Keratinocyte (primary cell): Measurements from ENCODE around the gene CAPN15. TPM values are rescaled to one million over a fixed set of nuclear protein-coding genes. Genes with fewer than 3 reads are reported as not detected.

Experiments
- DNase-seq: peaks from one replicate; pipeline ENCODE4 v3.0.0-alpha.2; 2011; ENCODE audit warnings: low read depth, missing footprints, low spot score
- FAIRE-seq: peaks from 2 replicates; lab custom pipeline; 2011; peaks lifted over from hg19 to GRCh38; lab: Jason Lieb, UNC
- H2AFZ ChIP-seq: 2 replicates; pipeline ENCODE4 v1.6.0; 2012; ENCODE audit warnings: low read length, control low read depth, inconsistent platforms; ENCODE audit not compliant: control insufficient read depth
- H3K27ac ChIP-seq: 2 replicates; pipeline ENCODE4 v1.5.1; 2011; ENCODE audit warnings: low read length; ENCODE audit not compliant: control insufficient read depth, insufficient read depth
- H3K27me3 ChIP-seq: 3 replicates; pipeline ENCODE4 v1.6.0; 2011; ENCODE audit warnings: low read length; ENCODE audit not compliant: control insufficient read depth, insufficient read depth; ENCODE audit errors: extremely low read depth
- H3K36me3 ChIP-seq, 2 experiments: 2 replicates in 1 of 2; 3 replicates in 1 of 2; pipeline ENCODE4 v1.5.1; 2011; ENCODE audit warnings: low read length in 2 of 2, mild to moderate bottlenecking in 1 of 2; ENCODE audit not compliant: control insufficient read depth in 2 of 2, insufficient read depth in 2 of 2; ENCODE audit errors: extremely low read depth in 1 of 2
- H3K4me1 ChIP-seq: 3 replicates; pipeline ENCODE4 v1.5.1; 2011; ENCODE audit warnings: low read length; ENCODE audit not compliant: control insufficient read depth, insufficient read depth; ENCODE audit errors: extremely low read depth
- H3K4me2 ChIP-seq: 3 replicates; pipeline ENCODE4 v1.6.0; 2011; ENCODE audit warnings: low read depth, low read length; ENCODE audit not compliant: control insufficient read depth, insufficient read depth; ENCODE audit errors: extremely low read depth
- H3K4me3 ChIP-seq, 3 experiments: fragments of 200-600 bp in 1 of 3; sonication (generic) in 1 of 3; 2 replicates in 2 of 3; 3 replicates in 1 of 3; pipeline ENCODE4 v1.5.1; 2011 to 2016; ENCODE audit warnings: low read length in 3 of 3, mild to moderate bottlenecking in 3 of 3, control low read depth in 2 of 3, inconsistent platforms in 1 of 3, low read depth in 1 of 3, mixed read lengths in 1 of 3, mixed run types in 1 of 3, moderate library complexity in 1 of 3; ENCODE audit not compliant: control insufficient read depth in 2 of 3, insufficient read depth in 2 of 3; ENCODE audit errors: extremely low read depth in 1 of 3
- H3K79me2 ChIP-seq: 2 replicates; pipeline ENCODE4 v1.6.0; 2012; ENCODE audit warnings: low read length; ENCODE audit not compliant: control insufficient read depth, insufficient read depth
- H3K9ac ChIP-seq: 3 replicates; pipeline ENCODE4 v1.6.0; 2011; ENCODE audit warnings: low read length; ENCODE audit not compliant: control insufficient read depth, insufficient read depth; ENCODE audit errors: extremely low read depth
- H3K9me1 ChIP-seq: 3 replicates; pipeline ENCODE4 v1.6.0; 2011; ENCODE audit warnings: low read length; ENCODE audit not compliant: control insufficient read depth, insufficient read depth; ENCODE audit errors: extremely low read depth
- H3K9me3 ChIP-seq: 2 replicates; pipeline ENCODE4 v1.5.1; 2012; ENCODE audit warnings: low read depth, low read length; ENCODE audit not compliant: control insufficient read depth
- H4K20me1 ChIP-seq: 3 replicates; pipeline ENCODE4 v1.6.0; 2011; ENCODE audit warnings: low read length; ENCODE audit not compliant: control insufficient read depth, insufficient read depth; ENCODE audit errors: extremely low read depth
- EZH2 ChIP-seq: IDR thresholded peaks from one replicate; pipeline ENCODE4 v1.6.1; 2012; ENCODE audit warnings: inconsistent platforms, mild to moderate bottlenecking, low read length, moderate library complexity
- dilution Hi-C: fragments of 300-500 bp; cut with MboI; formaldehyde crosslinking; loops from one replicate; pipeline ENCODE4 v1.7.0; 2020; ENCODE audit warnings: low sequenced_read_pairs; ENCODE audit not compliant: extremely low pct_ligation_motif_present
- polyA plus RNA-seq, 5 experiments: library from polyadenylated mRNA; depleted of rRNA in 3 of 5; stranded (reverse) in 3 of 5; stranded (forward) in 1 of 5; unstranded in 1 of 5; fragments of >200 nt; gene quantifications; 1 replicate in 1 of 5; 2 replicates in 3 of 5; 3 replicates in 1 of 5; pipeline versions ENCODE4 v1.2.1 to v1.2.3, GENCODE V29; 2011 to 2012; ENCODE audit warnings: missing spikeins in 2 of 5, low read depth in 1 of 5, low replicate concordance in 1 of 5
- TF ChIP-seq, protein P1 (sequence below), 3 experiments: IDR thresholded peaks in 1 of 3; conservative IDR thresholded peaks in 1 of 3; optimal IDR thresholded peaks in 1 of 3; 2 replicates in 2 of 3; 3 replicates in 1 of 3; pipeline versions ENCODE3 to v1.5.1; 2011; ENCODE audit warnings: low read length in 3 of 3, mild to moderate bottlenecking in 3 of 3, moderate library complexity in 2 of 3, control low read depth in 1 of 3, inconsistent platforms in 1 of 3; ENCODE audit not compliant: insufficient read depth in 2 of 3; ENCODE audit errors: extremely low read depth in 1 of 3

Gene CAPN15
- polyA plus RNA-seq, 1 donor (not counting 4 experiments of a cell fraction or from before 2014, with no cell fraction given) = 7.9 TPM

DNA sequence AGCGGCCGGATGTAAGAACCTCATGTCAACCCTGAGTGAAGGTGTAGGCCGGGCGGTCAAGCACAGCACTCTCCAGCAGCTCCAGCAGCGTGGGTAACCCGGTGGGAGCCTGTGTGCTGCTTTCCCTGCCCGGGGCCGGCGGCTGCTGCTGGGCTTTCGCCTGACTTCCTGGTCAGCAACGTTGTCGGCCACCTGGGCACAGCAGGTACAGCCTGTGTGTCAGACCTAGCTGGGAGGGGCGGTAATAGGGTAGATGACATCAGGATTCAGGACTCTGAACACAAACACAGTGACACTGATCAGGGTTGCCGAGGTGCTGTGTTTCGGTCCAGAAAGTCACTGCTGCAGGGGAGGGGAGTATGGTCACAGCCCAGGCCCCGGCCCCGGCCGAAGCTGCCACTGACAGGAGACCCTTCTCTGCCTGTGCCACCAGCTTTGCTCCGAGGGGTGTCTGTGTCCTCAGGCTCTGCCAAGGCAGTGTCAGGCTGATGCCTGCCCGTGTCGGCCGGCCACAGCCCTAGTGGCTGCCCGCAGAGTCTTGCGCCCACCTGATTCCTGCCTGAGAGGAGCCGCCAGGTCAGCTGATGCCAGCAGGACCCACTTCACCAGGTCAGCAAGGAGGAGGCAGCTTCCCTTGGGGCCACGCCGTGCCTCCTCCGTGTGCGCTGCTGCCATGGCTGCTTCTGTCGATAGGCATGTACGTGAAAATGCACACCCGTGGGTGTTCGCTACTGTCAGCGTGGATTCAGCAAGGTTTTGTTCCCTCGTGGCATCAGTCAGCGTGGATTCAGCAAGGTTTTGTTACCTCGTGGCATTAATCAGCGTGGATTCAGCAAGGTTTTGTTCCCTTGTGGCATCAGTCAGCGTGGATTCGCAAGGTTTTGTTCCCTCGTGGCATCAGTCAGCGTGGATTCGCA lies 71.6 kb downstream of the CAPN15 start:
- Histone ChIP-seq H3K4me3 (no peak overlapping the region), H3K4me2 (no peak overlapping the region), H3K36me3 (peaks cover 3 to 4% of the 10 kb centered on the region in 2 experiments), H3K79me2 (peaks cover 37% of the 10 kb centered on the region), H4K20me1 (peaks cover 23% of the 10 kb centered on the region), H3K9ac (no peak overlapping the region), H3K27ac (no peak overlapping the region), H3K9me1 (no peaks in the 10 kb centered on the region), H3K9me3 (no peaks in the 10 kb centered on the region), H2AFZ (no peak overlapping the region), H3K4me1 (peaks cover 9% of the 10 kb centered on the region), H3K27me3 (no peaks in the 10 kb centered on the region)
- TF ChIP-seq EZH2 = no peak
- TF ChIP-seq, protein P1, sequence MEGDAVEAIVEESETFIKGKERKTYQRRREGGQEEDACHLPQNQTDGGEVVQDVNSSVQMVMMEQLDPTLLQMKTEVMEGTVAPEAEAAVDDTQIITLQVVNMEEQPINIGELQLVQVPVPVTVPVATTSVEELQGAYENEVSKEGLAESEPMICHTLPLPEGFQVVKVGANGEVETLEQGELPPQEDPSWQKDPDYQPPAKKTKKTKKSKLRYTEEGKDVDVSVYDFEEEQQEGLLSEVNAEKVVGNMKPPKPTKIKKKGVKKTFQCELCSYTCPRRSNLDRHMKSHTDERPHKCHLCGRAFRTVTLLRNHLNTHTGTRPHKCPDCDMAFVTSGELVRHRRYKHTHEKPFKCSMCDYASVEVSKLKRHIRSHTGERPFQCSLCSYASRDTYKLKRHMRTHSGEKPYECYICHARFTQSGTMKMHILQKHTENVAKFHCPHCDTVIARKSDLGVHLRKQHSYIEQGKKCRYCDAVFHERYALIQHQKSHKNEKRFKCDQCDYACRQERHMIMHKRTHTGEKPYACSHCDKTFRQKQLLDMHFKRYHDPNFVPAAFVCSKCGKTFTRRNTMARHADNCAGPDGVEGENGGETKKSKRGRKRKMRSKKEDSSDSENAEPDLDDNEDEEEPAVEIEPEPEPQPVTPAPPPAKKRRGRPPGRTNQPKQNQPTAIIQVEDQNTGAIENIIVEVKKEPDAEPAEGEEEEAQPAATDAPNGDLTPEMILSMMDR (optimal IDR thresholded peaks at IDR 0.05 in 1 of 3, IDR thresholded peaks at IDR 0.05 in 1 of 3, conservative IDR thresholded peaks at IDR 0.05 in 1 of 3; ENCODE audit: extremely low read depth in 1 of 3, insufficient read depth in 2 of 3, low read length in 3 of 3) = no peak
- no peak for DNase-seq
- no peak for FAIRE-seq
- dilution Hi-C loops = no loop called here

GRCh38 chr16:600781-601180 lies 73.3 kb downstream of the CAPN15 start:
- Histone ChIP-seq H3K9me3 (no peaks in the 10 kb centered on the region), H3K79me2 (peaks cover 32% of the 10 kb centered on the region), H3K4me3 (no peak overlapping the region), H3K4me1 (peaks cover 5% of the 10 kb centered on the region), H3K9me1 (no peaks in the 10 kb centered on the region), H3K36me3 (peaks cover 3 to 4% of the 10 kb centered on the region in 2 experiments), H3K4me2 (no peak overlapping the region), H3K9ac (no peak overlapping the region), H2AFZ (no peak overlapping the region), H3K27ac (no peak overlapping the region), H4K20me1 (peaks cover 9% of the 10 kb centered on the region), H3K27me3 (no peaks in the 10 kb centered on the region)
- dilution Hi-C loops = no loop called here
- no peak for FAIRE-seq
- no peak for DNase-seq
- TF ChIP-seq, protein P1 (optimal IDR thresholded peaks at IDR 0.05 in 1 of 3, IDR thresholded peaks at IDR 0.05 in 1 of 3, conservative IDR thresholded peaks at IDR 0.05 in 1 of 3; ENCODE audit: extremely low read depth in 1 of 3, insufficient read depth in 2 of 3, low read length in 3 of 3) = peak; percentile 29 to 43 (median 37)
- no peak for TF ChIP-seq EZH2
